Stimulated activated CD4-positive, alpha-beta T cell treated with anti-CD3 and anti-CD28 coated beads, TNF-alpha, amount 100 ng/mL, for 4 hours (primary cell): ENCODE results near the gene ASS1.

Experiments used
- DNase-seq, 3 experiments: peaks; one replicate each; pipeline ENCODE4 v3.0.0-alpha.2; 2020; ENCODE audit warnings: low read depth in 3 of 3

ASS1 gene

GRCh38 chr9:130473009-130473408, 28.2 kb downstream of the ASS1 start:
- DNase-seq = no peak

GRCh38 chr9:130473566-130473965, 28.8 kb downstream of the ASS1 start:
- DNase-seq = no peak

- no peak for DNase-seq
Measured at GRCh38 chr9:130474106-130474505, 29.3 kb downstream of the ASS1 start.

GRCh38 chr9:130476151-130476730, 31.5 kb downstream of the ASS1 start:
- DNase-seq = no peak

GRCh38 chr9:130477564-130477963, 32.8 kb downstream of the ASS1 start:
- DNase-seq = no peak

GRCh38 chr9:130478152-130478551, 33.4 kb downstream of the ASS1 start:
- DNase-seq = no peak

- no peak for DNase-seq
Measured at GRCh38 chr9:130478736-130479575, 34.2 kb downstream of the ASS1 start.

GRCh38 chr9:130479587-130479986, 34.8 kb downstream of the ASS1 start:
- no peak for DNase-seq

GRCh38 chr9:130480673-130481072, 35.9 kb downstream of the ASS1 start:
- DNase-seq = no peak

- DNase-seq = no peak
Measured at GRCh38 chr9:130482463-130482862, 37.7 kb downstream of the ASS1 start.

GRCh38 chr9:130483371-130483971, 38.7 kb downstream of the ASS1 start:
- DNase-seq = no peak

- no peak for DNase-seq
Measured at GRCh38 chr9:130484362-130485072, 39.8 kb downstream of the ASS1 start.

GRCh38 chr9:130486103-130486502, 41.3 kb downstream of the ASS1 start:
- no peak for DNase-seq

- DNase-seq = no peak
Measured at GRCh38 chr9:130487500-130487899, 42.7 kb downstream of the ASS1 start.

GRCh38 chr9:130488621-130489330, 44.0 kb downstream of the ASS1 start:
- no peak for DNase-seq

- DNase-seq = no peak
Measured at GRCh38 chr9:130490981-130491380, 46.2 kb downstream of the ASS1 start.

GRCh38 chr9:130491830-130492482, 47.2 kb downstream of the ASS1 start:
- no peak for DNase-seq

GRCh38 chr9:130493021-130493420, 48.3 kb downstream of the ASS1 start:
- no peak for DNase-seq

- DNase-seq = no peak
Measured at GRCh38 chr9:130493476-130493875, 48.7 kb downstream of the ASS1 start.

- DNase-seq = no peak
Measured at GRCh38 chr9:130495067-130495466, 50.3 kb downstream of the ASS1 start.

- no peak for DNase-seq
Measured at GRCh38 chr9:130497139-130497538, 52.4 kb downstream of the ASS1 start.
